Umbilical cord (tissue), 2 donors: ENCODE data around the gene KRT38. TPM values are rescaled to one million over a fixed set of nuclear protein-coding genes. Genes with fewer than 3 reads are reported as not detected.
"Not testable (repeated sequence)": the region's sequence is repeated elsewhere in the genome, so short reads cannot be mapped to it uniquely, and the experiment has no call there.

Experiments used
- DNase-seq: peaks from one replicate; pipeline ENCODE4 v3.0.0-alpha.2; 2015; ENCODE audit warnings: low spot score
- total RNA-seq: library from RNA; depleted of rRNA; stranded (reverse); fragments of >200 nt; gene quantifications from one replicate; pipeline ENCODE4 v1.2.3, GENCODE V29; 2014; ENCODE audit warnings: low replicate concordance; ENCODE audit not compliant: insufficient read depth

Gene KRT38
- total RNA-seq, 1 donor from 2014 or later = 0.48 TPM

DNA sequence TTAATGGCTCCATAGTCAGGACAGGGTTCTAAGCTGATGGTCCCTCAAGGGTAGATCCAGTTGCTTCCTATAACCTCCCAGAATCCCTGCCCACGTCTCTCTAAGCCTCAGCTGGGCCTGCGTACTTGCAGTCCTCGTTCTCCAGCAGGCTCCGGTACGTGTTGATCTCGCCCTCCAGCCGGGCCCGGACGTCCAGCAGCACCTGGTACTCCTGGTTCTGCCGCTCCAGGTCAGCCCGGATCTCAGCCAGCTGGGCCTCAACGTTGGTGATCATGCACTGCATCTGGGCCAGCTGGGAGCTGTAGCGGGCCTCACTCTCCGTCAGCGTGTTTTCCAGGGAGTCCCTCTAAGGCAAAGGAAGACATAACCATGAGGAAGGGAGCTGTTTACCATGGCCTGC lies 21.9 kb upstream of the KRT38 start:
- no peak for DNase-seq

DNA sequence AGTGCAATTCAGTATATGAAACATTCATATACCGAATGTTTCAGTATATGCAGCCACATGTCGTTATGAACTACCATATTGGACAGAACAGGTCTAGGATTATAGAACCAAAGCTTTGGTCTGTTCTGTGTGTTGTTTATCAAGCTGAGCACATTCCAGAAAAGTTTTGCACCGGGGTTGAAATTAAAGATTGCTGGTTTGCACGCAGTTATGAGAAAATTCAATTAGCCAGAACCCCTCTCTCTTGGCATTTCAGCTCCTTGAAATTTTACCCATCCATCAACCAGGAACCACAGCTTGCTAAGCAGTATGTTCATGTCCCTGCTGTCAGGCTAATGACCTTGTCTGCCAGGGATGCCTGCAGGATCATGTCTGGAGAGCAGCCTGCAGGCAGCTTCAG lies 16.9 kb upstream of the KRT38 start:
- no peak for DNase-seq

DNA sequence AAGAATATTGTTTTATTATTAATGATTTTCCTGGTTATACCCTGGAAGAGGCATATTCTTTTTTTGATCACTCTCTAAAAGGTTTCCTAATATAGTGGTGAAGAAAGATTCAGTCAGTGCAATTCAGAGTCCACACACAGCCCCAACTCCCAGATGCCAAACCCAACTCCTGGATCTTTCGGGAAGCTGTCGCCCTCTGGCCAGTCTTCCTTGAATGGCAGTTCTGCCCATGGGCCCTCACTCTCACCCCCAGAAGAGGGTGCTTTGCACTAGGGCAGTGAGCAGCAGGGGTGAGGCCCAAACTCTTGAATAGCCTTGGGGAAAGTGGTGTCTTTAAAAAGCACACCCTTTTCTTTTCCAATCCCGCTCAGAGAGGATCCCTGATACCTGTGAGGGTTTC lies 15.4 kb upstream of the KRT38 start:
- no peak for DNase-seq

DNA sequence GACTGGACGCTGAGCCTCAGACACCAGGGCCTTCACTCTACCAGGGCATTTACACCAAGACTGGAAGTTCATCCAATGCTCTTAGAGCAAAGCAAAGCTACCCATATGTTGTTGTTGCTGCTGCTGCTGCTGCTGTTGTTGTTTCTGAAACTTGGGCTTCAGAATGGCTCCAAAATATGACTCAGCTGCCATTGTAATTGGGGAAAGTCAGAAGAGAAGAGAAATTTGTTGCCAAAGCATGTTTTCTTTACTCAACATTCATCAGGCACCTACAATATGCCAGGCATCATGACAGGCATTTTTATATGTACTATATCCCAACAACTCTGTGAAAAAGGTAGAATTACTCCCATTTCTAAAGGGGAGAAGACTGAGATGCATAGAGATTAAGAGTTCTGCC lies 14.5 kb upstream of the KRT38 start:
- DNase-seq = no peak

DNA sequence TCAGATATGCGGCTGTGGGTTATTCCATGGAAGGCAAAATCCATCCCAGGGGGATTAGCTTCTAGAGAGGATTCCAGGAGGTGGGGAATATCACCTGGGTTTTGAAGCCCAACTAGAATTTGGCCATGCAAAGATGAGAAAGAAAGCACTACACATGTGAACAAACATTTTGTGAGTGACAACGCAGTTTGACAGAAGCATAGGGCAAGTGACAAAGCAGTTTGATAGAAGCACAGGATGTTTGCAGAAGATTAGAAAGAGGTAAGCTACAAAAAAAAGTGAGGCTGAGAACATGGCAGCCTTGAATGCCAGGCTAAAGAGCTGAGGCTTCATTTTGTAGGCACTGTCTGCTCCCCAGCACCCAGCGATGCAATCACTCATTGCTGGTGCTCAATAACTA lies 12.3 kb upstream of the KRT38 start:
- no peak for DNase-seq

DNA sequence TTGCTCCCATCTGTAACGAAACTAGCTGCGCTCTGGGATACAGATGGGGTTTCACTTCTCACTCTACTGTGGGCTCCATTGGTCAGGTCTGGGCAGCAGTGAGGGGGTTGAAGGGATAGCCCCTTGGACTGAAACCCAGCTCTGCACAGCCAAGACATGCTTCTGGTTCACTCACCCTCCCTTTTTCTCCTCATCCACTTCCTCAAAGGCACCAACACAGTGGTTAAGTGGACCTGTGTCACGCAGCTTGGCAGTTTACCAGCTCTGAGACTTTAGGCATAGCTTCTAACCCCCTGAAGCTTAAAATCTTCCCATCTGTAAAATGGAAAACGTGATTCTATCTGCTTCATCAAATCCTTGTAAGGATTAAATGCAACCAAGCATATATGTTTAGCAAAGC lies 11.5 kb upstream of the KRT38 start:
- DNase-seq = no peak

DNA sequence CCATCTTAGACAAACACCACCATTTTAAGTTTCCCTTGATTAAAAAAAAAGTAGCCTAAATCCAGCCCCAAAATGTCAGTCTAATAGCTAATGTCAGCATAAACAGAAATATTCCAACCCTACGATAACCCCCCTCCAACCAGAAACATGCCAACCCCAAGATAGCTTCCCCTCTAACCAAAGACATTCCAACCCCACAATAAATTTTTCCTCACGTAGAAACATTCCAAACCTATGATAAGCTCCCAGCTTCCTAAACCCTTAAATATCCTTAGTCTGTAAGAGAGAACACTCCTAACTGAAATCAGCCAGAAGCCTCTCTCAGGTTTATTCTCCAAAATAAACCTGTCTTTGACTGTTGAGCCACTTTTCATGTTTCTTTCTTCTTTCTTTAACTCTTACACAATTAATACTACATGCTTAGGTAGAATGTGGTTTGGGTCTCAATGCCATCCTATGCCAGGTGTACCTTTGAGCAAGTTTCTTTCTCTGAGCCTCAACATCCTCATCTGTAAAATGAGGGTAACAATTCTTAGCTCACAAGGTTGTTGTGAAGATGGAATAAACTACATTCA lies 10.5 kb upstream of the KRT38 start:
- no peak for DNase-seq

DNA sequence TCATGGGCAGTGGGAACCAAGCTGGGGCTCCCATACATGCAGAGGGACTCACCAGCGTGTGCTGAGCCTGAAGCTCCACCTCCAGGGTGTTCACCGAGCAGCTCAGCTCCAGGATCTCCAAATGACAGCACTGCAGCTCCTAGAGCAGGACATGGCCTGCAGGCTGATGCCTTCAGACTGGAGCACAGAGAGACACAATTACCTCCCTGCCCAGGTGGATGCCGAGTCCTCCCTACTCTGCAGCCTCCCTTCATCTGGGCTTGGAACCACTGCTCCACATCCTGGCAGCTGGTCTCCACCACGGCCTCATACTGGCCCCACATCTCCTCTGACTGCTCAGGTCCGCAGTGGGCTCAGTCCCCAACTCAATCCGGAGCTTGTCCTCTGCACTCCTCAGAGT lies 8.2 kb upstream of the KRT38 start:
- no peak for DNase-seq

DNA sequence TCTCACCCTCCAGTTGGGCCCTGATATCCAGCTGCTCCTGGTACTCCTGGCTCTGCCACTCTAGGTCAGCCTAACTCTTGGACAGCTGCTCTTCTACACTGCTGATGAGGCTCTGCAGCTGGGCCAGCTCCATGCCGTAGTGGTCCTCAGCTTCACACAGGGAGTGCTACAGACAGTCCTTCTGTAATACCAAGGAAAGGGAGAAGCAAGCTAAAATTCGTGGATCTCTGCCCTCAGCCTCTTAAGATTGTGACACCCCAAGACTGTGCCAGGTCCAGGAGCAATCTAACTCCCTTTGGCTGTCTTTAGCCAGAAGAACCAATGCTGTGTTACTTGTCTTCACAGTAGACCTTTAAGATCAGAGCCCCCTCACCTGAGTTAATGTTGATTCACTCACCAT lies 7.7 kb upstream of the KRT38 start:
- no peak for DNase-seq

DNA sequence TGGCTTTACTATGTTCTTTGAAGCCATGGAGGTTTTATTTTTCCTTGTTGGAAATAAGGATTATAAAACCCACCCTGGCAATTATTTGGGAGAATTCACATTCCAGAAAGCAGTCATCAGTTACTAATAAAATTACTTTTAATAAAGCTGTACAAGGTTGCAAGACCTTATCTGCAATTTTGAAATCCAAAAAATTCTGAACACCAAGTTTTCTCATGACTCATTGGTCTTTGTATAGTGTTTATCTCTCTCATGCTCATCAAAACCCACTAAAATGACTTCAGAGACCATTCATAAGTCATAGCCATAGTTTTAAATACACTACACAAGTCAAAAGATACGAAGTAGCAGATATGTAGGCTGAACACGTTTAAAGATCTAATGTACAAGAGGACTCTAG lies 6.0 kb upstream of the KRT38 start:
- peak; percentile 54 for DNase-seq

DNA sequence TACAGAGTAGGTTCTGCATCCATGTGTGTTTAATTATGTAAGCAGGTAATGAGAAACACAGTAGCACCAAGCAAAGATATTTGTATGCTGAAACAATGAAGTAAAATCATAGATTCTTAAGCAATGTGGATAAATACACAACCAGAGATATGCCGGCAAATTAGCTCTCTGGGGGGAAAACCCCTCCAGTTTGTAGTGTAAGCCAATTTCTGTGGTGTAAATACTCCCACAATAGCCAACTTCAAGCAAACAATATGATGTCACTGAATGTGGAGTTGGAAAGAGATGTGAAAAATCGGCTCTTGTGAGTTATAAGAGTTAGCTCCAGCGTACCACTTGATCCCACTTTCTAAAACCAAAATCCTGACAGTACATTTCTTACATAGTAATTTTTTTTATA lies 3.9 kb upstream of the KRT38 start:
- DNase-seq = no peak

DNA sequence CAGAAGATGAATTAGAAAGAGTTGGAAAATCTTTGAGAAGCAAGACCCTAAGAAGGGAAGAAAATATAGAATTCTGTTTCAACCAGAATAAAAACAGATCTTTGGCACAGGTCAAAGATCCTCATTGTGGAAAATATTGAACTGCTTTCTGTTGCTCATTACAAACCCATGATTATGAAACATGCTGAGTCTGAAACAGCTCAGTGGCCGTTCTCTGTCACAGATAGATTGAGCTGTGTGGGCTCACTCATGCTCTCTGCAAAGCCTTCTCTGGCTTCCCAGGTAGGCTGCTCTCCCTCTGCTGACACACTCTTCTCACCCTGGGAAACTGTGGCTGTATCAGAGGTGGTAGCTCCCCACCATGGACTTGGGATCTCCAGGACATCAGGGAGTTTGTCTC lies 3.4 kb upstream of the KRT38 start:
- no peak for DNase-seq

DNA sequence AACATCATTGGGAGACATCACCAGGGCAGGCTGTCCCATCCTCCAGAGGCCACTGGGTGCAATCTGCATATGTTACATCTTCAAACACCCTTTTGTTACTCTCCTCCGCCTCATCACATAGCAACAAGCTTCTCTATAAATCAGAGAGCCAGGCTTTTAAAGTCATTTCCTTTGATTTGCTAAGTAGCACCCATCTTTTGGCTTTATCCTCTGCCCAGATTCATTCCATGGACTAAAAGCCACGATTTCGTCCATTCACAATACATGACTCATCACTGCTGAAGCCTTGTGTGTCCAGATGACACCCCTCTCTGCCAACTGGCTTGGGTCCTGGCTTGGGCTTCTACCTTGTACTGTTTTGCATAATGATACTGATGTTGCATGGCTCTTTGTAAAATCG lies 2.0 kb upstream of the KRT38 start:
- DNase-seq = no peak

DNA sequence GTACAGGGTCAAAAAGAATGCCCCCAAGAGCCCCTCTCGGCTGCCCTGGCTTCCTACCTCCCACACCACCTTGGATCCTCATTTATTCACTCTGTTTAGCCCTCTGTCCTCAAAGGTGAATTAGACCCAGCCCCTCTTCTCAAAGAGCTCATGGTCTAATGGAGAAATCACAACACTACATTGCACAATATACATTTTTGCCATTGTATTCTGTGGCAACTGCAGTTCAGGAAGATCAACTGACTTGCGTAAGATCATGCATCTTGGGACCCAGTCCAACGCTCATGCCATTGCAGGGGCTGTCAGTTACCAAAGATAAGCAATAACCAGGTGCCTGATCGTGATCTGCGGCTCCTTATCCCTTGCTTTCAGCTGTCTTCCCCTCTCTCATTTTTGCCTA lies 1.4 kb downstream of the KRT38 start:
- DNase-seq = no peak

DNA sequence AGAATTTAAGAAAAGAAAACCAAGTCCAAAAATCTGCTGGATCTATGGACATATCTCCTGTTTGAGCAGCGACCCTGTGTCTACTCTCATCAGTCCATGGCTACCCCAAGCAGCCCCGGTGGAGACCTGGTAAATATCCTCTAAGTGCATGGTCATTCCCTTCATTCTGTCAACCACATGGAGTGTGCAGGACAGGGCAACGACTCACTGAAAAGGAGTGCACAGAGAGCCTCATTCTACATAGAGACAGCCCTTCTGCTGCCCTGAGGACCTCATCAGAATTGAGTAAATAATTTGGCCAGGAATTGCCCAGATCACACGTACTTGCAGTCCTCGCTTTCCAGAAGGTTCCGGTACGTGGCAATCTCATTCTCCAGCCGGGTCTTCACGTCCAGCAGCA lies 3.0 kb downstream of the KRT38 start:
- DNase-seq = no peak

DNA sequence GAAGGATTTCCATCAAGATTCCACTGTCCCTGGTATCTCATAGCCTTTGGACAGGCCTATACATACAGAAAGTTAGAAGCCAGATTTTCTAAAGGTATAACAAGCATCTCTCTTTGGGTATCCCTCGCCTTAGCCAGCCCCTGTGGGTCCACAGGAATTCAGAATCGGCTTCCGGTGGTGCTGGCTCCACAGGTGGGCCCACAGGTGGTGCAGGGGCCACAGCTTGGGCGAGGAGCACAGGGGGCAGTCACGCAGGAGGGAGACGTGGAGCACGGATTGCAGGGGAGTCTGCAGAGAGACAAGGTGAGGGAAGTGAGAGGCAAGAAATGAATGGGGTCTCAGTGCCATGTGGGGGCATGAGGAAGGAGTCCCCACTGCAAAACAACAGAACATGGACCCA lies 3.5 kb downstream of the KRT38 start:
- no peak for DNase-seq

DNA sequence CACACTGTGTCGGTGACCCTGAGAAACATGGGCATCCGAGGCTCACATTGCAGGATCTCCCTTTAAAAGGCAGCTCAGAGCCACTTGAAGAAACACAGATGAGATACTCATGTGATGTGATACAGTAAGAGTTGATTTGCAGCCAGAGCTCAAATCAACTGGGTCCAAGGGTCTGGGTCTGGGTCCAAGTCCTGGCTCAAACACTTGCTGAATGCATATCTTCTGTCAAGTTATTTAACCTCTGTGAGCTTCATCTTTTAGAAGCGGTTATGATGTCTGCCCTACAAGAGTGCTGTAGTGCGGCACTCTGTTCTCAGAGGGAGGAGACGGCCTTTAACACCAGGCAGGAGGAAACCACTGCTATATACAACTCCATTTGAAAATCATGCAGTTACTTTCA lies 6.4 kb downstream of the KRT38 start:
- DNase-seq = peak; percentile 62

DNA sequence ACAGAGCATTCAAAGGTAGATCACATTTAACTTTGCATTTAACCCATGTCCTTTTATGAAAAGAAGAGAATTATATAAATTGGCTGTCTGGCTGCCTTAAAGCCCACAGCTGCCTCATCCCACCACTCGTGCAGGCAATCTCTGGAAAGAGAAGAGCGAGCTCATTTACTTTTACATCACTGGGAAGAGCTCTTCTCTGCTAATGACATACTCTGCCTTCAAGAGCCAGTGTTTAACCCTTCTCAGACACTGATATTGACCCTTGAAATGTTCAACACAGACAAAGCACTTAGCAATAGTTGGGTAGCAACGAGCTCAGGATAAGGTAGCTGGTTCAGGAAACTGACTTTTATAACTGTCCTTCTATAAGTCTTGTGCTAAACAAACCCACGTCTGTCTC lies 6.8 kb downstream of the KRT38 start:
- DNase-seq = no peak

DNA sequence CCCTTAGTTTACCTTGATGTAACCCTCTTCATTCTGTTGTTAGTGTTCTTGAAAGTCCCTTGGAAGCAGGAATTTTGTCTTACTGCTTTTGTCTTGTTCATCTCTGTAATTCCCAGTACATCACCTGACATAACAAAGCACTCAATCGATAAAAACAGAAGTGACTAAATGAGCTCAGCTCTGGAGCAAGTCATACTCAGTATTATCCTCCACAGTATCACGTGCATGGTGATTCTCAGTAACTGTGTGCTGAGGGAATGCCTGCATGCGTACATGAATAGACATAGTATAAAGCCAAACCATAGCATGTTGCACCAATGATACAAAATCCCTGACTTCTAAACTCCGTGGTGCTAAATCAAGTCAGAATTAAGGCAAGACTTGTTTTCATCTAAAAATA lies 7.2 kb downstream of the KRT38 start:
- DNase-seq = no peak

DNA sequence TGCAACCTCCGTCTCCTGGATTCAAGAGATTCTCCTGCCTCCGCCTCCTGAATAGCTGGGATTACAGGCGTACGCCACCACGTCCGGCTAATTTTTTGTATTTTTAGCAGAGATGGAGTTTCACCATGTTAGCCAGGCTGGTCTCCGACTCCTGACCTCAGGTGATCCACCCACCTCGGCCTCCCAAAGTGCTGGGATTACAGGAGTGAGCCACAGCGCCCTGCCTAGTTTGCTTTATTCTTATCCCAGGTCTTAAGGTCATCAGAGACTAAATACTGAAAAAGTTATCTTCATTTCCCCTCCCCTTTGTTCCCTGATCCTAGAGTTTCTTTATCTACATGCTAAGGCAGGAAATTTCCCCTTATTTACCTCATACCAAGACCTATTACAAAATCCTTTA lies 10.4 kb downstream of the KRT38 start:
- DNase-seq = not testable (repeated sequence)

DNA sequence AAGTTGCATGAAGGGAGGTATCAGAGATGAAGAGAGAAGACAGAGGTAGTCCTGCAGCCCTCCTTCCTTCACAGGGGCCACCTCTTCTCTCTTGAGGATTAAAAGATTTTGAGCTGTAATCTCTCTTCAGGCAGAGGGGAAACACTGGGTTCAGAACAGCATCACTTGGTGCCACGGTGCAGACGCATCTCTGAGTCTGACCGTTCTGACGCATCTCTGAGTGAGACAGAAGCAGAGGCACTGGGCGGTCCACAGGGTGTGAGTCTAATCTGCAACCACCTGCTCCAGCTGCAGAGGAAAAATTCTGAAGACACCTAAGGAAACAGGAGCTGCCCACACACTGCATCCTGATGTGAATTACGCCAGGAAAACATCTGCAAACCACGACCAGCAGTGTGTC lies 11.1 kb downstream of the KRT38 start:
- DNase-seq = no peak

DNA sequence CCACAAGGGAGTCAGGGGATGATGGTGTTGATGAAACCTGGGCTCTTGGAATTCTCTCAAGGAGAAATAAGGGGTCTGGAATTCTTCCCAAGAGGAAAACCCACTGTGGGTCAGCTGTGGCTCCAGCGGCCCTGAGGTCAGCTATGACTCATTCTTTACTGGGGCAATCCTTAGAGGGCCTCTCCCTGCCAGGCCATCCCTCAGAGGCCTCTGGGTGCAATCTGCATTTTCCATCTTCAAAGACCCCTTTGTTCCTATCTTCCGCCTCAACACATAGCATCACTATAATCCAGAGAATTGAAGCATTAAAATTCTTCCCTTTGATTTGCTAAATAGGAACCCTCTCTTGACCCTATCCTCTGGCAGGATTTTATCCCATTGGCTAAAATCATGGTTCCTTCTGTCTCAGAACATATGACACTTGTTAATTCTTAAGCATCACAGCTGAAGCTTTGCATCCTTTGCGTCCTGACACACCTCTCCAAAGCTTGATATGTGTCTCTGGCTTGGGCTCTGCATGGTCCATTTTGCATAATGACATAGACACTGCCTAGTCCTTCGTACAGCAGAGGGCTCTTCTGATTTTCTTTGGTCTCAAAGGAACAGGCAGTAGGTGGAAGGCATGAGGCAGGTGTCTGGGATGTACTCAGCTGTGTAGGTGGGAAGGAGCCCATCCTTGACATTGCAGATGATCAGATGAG lies 12.0 kb downstream of the KRT38 start:
- no peak for DNase-seq

DNA sequence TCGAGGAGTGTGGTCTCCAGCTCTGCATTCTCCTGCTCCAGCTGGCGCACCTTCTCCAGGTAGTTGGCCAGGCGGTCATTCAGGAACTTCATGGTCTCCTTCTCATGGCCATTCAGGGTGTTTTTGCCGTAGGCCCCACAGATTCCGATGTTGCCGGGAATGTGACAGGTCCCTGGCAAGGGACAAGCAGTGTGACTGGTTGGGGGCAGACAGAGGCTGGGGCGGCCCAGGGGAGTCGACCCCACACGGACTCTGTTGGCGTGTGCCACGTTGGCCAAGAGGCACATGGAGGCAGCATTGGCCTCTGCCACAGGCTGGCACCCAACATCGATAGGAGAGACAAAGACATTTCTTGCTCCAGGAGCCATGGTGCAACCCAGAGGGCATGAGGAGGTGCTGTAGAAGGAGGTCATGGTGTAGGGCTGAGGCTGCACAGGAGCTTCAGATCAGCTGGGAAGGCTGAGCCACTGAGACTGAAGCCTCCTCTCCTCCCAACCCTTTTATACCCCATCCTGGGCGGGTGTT lies 16.6 kb downstream of the KRT38 start, which contains the start of gene KRT37:
Gene KRT37 (minus strand): TSS at position 475 of the 525 bp plus-strand sequence. CDS start 62 bp downstream, at position 413.
- no peak for DNase-seq

DNA sequence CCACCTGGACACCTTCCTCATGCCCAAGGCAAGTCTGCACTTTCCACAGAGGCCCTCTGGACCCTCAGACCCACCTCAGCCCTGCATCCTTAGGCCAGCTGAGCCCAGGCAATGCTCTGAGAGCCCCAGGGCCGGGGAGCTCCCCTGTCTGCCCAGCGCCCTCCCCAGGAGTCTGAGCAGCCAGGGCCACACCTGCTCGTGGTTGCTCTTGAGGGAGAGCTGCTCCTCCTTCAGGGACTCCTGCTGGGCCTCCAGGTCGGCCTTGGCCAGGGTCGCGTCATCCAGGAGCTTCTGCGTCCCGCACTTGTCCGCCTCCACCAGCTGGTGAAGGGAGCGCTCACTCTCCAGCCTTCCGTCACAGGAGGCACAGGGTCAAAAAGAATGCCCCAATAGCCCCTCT lies 18.2 kb downstream of the KRT38 start:
- DNase-seq = not testable (repeated sequence)
